ENCODE results near the gene VKORC1.
"Not testable (repeated sequence)": the region's sequence is repeated elsewhere in the genome, so short reads cannot be mapped to it uniquely, and the experiment has no call there.

The VKORC1 gene

GRCh38 chr16:31106509-31107464 is 12.2 kb upstream of the VKORC1 start:
- DNase-seq (ENCODE audit: low spot score), result no peak
- Histone ChIP-seq H3K27ac (replicated peaks; ENCODE audit: low read length) (no peak overlapping the region), H3K4me2 (ENCODE audit: insufficient read depth, low read length, poor library complexity, severe bottlenecking) (no peak overlapping the region), H2AK5ac (ENCODE audit: low read depth, low read length) (no peak overlapping the region), H2BK120ac (ENCODE audit: low read depth, low read length) (no peak overlapping the region), H2AFZ (ENCODE audit: low read length) (peak overlapping the region; percentile 99), H4K91ac (ENCODE audit: low read depth, low read length, poor library complexity) (no peak overlapping the region), H4K8ac (ENCODE audit: low read depth, low read length) (no peak overlapping the region), H3K9ac (ENCODE audit: low read depth, low read length, poor library complexity) (no peak overlapping the region), H3K14ac (ENCODE audit: low read length) (no peak overlapping the region), H3K4me1 (ENCODE audit: control insufficient read depth in 2 of 2, insufficient read depth in 1 of 2, low read depth in 1 of 2, low read length in 2 of 2) (peaks cover 0 to 7% of the 10 kb centered on the region in 2 donors), H3K23ac (ENCODE audit: low read depth, low read length, poor library complexity) (no peak overlapping the region), H3K4ac (ENCODE audit: low read length) (no peak overlapping the region), H2BK15ac (ENCODE audit: low read length) (no peak overlapping the region), H3K36me3 (replicated peaks in 1 of 2; ENCODE audit: control insufficient read depth in 2 of 2, insufficient read depth in 2 of 2, low read length in 2 of 2) (peaks cover 23 to 25% of the 10 kb centered on the region in 2 donors), H3K9me3 (replicated peaks in 1 of 2; ENCODE audit: control insufficient read depth in 2 of 2, insufficient read depth in 1 of 2, low read depth in 1 of 2, low read length in 2 of 2) (peaks cover 0 to 1% of the 10 kb centered on the region in 2 donors), H3K18ac (ENCODE audit: low read length) (no peak overlapping the region), H3K4me3 (ENCODE audit: low read length in 2 of 2) (no peak overlapping the region), H2BK5ac (ENCODE audit: low read length) (no peak overlapping the region), H2BK12ac (ENCODE audit: low read length) (no peak overlapping the region), H3K79me1 (ENCODE audit: low read depth, low read length) (peaks cover 8% of the 10 kb centered on the region), H3K27me3 (ENCODE audit: control insufficient read depth in 3 of 3, insufficient read depth in 3 of 3, low read depth in 1 of 3, low read length in 3 of 3) (no peaks in the 10 kb centered on the region)
- no CpG with 5 or more reads among the region's 28 CpGs for WGBS, 2 donors (ENCODE audit: extremely low coverage in 2 of 2, insufficient read length in 2 of 2, insufficient replicate concordance in 1 of 2)

DNA sequence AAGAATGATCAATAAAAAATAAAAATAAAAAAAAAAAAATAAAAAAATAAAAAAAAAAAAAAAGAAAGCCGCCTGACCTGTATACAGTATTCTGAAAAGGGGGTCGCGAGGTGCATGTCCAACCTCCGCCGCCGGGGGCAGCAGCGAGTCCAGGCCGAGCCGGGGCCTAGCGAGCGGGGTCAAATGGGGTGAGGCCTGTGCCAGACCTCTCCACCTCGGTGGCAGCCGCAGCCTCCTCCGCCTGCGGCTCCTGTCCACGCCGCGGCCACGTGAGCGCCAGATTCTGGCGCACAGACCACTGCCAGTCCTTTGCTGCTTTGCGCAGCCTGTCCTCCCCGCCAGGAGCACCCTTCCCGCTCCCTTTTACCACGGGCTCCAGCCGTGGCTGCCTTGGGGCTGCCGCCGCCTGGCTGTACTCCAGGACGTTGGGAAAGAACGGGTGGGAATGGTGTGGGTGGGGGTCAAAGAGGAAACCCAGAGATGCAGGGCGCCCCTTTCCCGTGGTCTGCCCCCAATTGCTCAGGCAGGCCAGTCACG is 11.1 kb upstream of the VKORC1 start:
- H2AFZ ChIP-seq (ENCODE audit: low read length), result peak overlapping the region; percentile 75
- no peak overlapping the region for H2BK5ac ChIP-seq (ENCODE audit: low read length)
- peak overlapping the region; percentile 44 for H3K9ac ChIP-seq (ENCODE audit: low read depth, low read length, poor library complexity)
- peaks cover 0 to 1% of the 10 kb centered on the region in 2 donors for H3K9me3 ChIP-seq (replicated peaks in 1 of 2; ENCODE audit: control insufficient read depth in 2 of 2, insufficient read depth in 1 of 2, low read depth in 1 of 2, low read length in 2 of 2)
- WGBS, 2 donors (ENCODE audit: extremely low coverage in 2 of 2, insufficient read length in 2 of 2, insufficient replicate concordance in 1 of 2), result no CpG with 5 or more reads among the region's 33 CpGs
- no peak overlapping the region for H2BK120ac ChIP-seq (ENCODE audit: low read depth, low read length)
- peaks cover 0 to 7% of the 10 kb centered on the region in 2 donors for H3K4me1 ChIP-seq (ENCODE audit: control insufficient read depth in 2 of 2, insufficient read depth in 1 of 2, low read depth in 1 of 2, low read length in 2 of 2)
- H4K8ac ChIP-seq (ENCODE audit: low read depth, low read length), result no peak overlapping the region
- no peak overlapping the region for H3K27ac ChIP-seq (replicated peaks; ENCODE audit: low read length)
- H2BK15ac ChIP-seq (ENCODE audit: low read length), result peak overlapping the region; percentile 85
- DNase-seq (ENCODE audit: low spot score), result peak; percentile 42
- no peak overlapping the region for H2BK12ac ChIP-seq (ENCODE audit: low read length)
- H2AK5ac ChIP-seq (ENCODE audit: low read depth, low read length), result no peak overlapping the region
- peak overlapping the region; percentile 72 for H4K91ac ChIP-seq (ENCODE audit: low read depth, low read length, poor library complexity)
- H3K4me2 ChIP-seq (ENCODE audit: insufficient read depth, low read length, poor library complexity, severe bottlenecking), result no peak overlapping the region
- H3K23ac ChIP-seq (ENCODE audit: low read depth, low read length, poor library complexity), result peak overlapping the region; percentile 73
- peak overlapping the region; percentile 85 for H3K18ac ChIP-seq (ENCODE audit: low read length)
- H3K4ac ChIP-seq (ENCODE audit: low read length), result no peak overlapping the region
- no peak overlapping the region for H3K4me3 ChIP-seq (ENCODE audit: low read length in 2 of 2)
- H3K27me3 ChIP-seq (ENCODE audit: control insufficient read depth in 3 of 3, insufficient read depth in 3 of 3, low read depth in 1 of 3, low read length in 3 of 3), result no peaks in the 10 kb centered on the region
- H3K79me1 ChIP-seq (ENCODE audit: low read depth, low read length), result peaks cover 8% of the 10 kb centered on the region
- H3K14ac ChIP-seq (ENCODE audit: low read length), result no peak overlapping the region
- H3K36me3 ChIP-seq (replicated peaks in 1 of 2; ENCODE audit: control insufficient read depth in 2 of 2, insufficient read depth in 2 of 2, low read length in 2 of 2), result peaks cover 13 to 15% of the 10 kb centered on the region in 2 donors

DNA sequence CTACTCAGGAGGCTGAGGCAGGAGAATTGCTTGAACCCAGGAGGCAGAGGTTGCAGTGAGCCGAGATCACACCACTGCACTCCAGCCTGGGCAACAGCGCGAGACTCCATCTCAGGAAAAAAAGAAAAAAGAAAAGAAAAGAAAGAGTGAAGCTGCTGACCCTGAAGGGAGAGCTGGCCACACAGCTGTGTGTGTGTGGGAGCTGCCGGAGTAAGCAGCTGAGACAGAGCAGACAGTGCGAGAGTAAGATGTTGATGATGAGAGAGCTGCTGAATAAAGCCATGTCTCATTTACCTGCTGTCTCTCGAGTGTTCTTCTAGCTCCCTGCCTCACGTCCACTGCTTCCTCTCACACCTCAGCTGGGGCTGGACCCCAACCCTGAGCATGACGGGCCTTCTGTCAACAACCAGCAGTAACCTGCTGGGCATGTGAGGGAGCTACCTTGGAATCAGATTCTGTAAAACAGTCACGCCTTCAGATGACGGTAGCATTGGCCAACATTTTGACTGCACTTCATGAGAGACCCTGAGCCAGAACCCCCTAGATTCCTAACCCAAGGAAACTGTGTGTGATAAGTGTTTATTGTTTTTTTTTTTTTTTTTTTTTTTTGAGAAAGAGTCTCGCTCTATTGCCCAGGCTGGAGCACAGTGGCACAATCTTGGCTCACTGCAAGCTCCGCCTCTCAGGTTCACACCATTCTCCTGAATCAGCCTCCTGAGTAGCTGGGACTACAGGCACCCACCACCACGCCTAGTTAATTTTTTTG is 6.5 kb upstream of the VKORC1 start:
- H4K8ac ChIP-seq (ENCODE audit: low read depth, low read length); H3K36me3 ChIP-seq (replicated peaks in 1 of 2; ENCODE audit: control insufficient read depth in 2 of 2, insufficient read depth in 2 of 2, low read length in 2 of 2); H2BK120ac ChIP-seq (ENCODE audit: low read depth, low read length); H3K14ac ChIP-seq (ENCODE audit: low read length); H3K4ac ChIP-seq (ENCODE audit: low read length); H2BK12ac ChIP-seq (ENCODE audit: low read length); H3K27ac ChIP-seq (replicated peaks; ENCODE audit: low read length); H3K27me3 ChIP-seq (ENCODE audit: control insufficient read depth in 3 of 3, insufficient read depth in 3 of 3, low read depth in 1 of 3, low read length in 3 of 3); H2BK15ac ChIP-seq (ENCODE audit: low read length); H3K4me1 ChIP-seq (ENCODE audit: control insufficient read depth in 2 of 2, insufficient read depth in 1 of 2, low read depth in 1 of 2, low read length in 2 of 2); DNase-seq (ENCODE audit: low spot score); H3K4me2 ChIP-seq (ENCODE audit: insufficient read depth, low read length, poor library complexity, severe bottlenecking); H3K23ac ChIP-seq (ENCODE audit: low read depth, low read length, poor library complexity); H4K91ac ChIP-seq (ENCODE audit: low read depth, low read length, poor library complexity); H3K18ac ChIP-seq (ENCODE audit: low read length); H2BK5ac ChIP-seq (ENCODE audit: low read length); H3K4me3 ChIP-seq (ENCODE audit: low read length in 2 of 2); H3K9ac ChIP-seq (ENCODE audit: low read depth, low read length, poor library complexity); H3K79me1 ChIP-seq (ENCODE audit: low read depth, low read length); H3K9me3 ChIP-seq (replicated peaks in 1 of 2; ENCODE audit: control insufficient read depth in 2 of 2, insufficient read depth in 1 of 2, low read depth in 1 of 2, low read length in 2 of 2); H2AK5ac ChIP-seq (ENCODE audit: low read depth, low read length): not testable (repeated sequence)
- WGBS, 2 donors (ENCODE audit: extremely low coverage in 2 of 2, insufficient read length in 2 of 2, insufficient replicate concordance in 1 of 2), result no CpG with 5 or more reads among the region's 13 CpGs
- peak overlapping the region; percentile 66 for H2AFZ ChIP-seq (ENCODE audit: low read length)
